Brain microvascular endothelial cell (primary cell): ENCODE results near the gene TRIM65.

Experiments used
- DNase-seq: peaks from one replicate; pipeline ENCODE4 v3.0.0-alpha.2; 2020
- H3K27ac ChIP-seq: fragments of 250-450 bp; sonication (Bioruptor Pico); 2 replicates; pipeline ENCODE4 v1.5.1; 2020; ENCODE audit warnings: mild to moderate bottlenecking, moderate library complexity
- H3K27me3 ChIP-seq: fragments of 250-450 bp; sonication (Bioruptor Pico); replicated peaks from 2 replicates; pipeline ENCODE4 v1.5.1; 2020; ENCODE audit warnings: mild to moderate bottlenecking
- H3K36me3 ChIP-seq: fragments of 250-450 bp; sonication (Bioruptor Pico); replicated peaks from 2 replicates; pipeline ENCODE4 v1.5.1; 2020; ENCODE audit warnings: mild to moderate bottlenecking
- H3K4me3 ChIP-seq: 2 replicates; pipeline ENCODE4 v1.5.1; 2011; ENCODE audit warnings: low read depth, mild to moderate bottlenecking, control low read depth, low read length, moderate library complexity
- in situ Hi-C: cut with HindIII; loops from 2 replicates; pipeline ENCODE4 v1.10.0; 2017; ENCODE audit warnings: low sequenced_read_pairs, low pct_ligation_motif_present
- TF ChIP-seq, protein P1 (sequence below): IDR thresholded peaks from 2 replicates; pipeline ENCODE4 v1.5.1; 2011; ENCODE audit warnings: low read depth, mild to moderate bottlenecking, moderate library complexity, low read length, control low read depth, inconsistent platforms; ENCODE audit errors: missing control alignments

TRIM65 gene

DNA sequence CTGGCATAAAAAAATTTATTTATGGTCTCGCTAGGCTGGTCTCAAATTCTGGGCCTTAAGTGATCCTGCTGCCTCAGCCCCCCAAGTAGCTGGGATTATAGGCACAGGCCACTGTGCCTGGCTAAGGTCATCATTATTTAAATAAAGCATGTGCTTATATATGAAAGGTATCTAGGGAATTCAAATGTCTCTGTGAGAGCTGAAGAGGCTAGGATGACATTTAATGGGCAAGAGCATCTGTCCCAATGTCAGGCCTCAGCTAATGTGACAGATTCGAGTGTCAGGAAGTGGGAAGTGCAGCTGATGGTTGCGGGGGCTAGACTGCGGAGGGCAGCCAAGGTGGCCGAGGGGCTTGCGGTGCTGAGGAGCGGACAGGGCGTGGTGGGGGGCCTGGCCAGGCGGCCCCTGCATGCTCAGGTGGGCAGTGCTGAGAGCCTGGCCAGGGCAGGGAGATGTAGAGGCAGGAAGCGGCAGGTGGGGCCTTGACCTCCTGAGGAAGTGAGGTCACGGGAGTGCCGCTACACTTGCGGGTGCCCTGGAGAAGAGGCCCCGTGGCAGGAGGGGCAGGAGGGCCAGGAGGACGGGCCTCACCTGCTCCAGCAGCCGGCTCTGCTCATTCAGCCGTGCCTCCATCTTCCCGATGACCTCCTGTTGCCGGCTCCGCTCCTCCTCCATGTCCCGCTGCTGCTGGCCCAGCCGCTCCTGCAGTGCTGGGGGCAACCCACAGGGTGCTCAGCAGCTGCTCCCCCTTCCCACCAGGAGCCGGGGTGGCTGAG, 20.6 kb upstream of the TRIM65 start:
- Histone ChIP-seq H3K27me3 (no peaks in the 10 kb centered on the region), H3K27ac (no peak overlapping the region), H3K36me3 (no peaks in the 10 kb centered on the region), H3K4me3 (no peak overlapping the region)
- TF ChIP-seq, protein P1, sequence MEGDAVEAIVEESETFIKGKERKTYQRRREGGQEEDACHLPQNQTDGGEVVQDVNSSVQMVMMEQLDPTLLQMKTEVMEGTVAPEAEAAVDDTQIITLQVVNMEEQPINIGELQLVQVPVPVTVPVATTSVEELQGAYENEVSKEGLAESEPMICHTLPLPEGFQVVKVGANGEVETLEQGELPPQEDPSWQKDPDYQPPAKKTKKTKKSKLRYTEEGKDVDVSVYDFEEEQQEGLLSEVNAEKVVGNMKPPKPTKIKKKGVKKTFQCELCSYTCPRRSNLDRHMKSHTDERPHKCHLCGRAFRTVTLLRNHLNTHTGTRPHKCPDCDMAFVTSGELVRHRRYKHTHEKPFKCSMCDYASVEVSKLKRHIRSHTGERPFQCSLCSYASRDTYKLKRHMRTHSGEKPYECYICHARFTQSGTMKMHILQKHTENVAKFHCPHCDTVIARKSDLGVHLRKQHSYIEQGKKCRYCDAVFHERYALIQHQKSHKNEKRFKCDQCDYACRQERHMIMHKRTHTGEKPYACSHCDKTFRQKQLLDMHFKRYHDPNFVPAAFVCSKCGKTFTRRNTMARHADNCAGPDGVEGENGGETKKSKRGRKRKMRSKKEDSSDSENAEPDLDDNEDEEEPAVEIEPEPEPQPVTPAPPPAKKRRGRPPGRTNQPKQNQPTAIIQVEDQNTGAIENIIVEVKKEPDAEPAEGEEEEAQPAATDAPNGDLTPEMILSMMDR = no peak
- in situ Hi-C loops = no loop called here
- no peak for DNase-seq

DNA sequence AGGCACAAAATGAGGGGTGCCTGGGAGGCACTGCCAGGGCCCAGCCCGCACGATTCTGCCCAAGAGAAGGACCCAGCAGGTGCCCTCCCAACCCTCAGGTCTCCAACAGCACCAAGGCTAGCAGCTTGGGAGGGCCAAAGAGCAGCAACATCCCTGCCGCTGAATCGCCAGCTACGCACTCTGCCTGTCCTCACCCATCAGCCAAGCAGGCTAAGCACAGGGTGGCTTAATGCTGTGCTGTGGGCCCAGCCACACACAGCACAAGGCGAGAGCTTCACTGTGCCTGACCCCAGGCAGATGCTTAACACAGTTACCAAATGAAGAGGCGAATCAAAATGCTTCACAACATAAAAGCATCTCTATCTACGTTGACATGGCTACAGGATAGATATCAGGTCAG, 18.5 kb upstream of the TRIM65 start:
- Histone ChIP-seq H3K27ac (no peak overlapping the region), H3K4me3 (no peak overlapping the region), H3K27me3 (no peaks in the 10 kb centered on the region), H3K36me3 (no peaks in the 10 kb centered on the region)
- DNase-seq = no peak
- in situ Hi-C loops = no loop called here
- TF ChIP-seq, protein P1 = no peak

DNA sequence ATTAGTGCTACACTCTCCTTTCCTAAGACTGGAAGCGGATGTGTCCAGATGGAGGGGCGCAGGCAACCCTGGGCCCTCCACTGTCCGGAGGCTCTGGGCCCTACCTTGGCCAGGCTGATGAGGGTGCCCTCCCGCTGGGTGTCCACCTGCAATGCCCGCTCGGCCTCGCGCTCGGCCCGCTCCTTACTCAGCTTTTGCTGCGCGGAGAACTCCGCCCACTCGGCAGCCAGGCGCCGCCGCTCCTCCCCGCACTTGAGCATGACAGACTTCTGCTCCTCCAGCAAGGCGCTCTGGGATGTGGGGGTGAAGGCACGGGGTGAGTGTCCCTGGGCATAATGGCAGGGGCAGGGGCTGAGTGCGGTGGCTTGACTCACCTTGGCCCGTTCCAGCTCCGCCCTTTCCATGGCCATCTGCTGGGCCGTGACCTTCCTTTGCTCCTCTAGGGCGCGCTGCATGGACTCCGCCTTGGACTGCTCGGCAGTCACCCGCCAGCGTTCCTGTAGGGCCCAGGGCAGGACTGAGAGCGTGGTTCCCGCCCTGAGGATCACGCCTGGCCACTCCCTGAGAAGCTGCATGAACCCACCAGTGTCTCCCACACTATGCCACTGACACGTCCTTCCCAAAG, 18.0 kb upstream of the TRIM65 start:
- TF ChIP-seq, protein P1 = no peak
- in situ Hi-C loops = no loop called here
- Histone ChIP-seq H3K4me3 (no peak overlapping the region), H3K36me3 (no peaks in the 10 kb centered on the region), H3K27ac (no peak overlapping the region), H3K27me3 (no peaks in the 10 kb centered on the region)
- no peak for DNase-seq

DNA sequence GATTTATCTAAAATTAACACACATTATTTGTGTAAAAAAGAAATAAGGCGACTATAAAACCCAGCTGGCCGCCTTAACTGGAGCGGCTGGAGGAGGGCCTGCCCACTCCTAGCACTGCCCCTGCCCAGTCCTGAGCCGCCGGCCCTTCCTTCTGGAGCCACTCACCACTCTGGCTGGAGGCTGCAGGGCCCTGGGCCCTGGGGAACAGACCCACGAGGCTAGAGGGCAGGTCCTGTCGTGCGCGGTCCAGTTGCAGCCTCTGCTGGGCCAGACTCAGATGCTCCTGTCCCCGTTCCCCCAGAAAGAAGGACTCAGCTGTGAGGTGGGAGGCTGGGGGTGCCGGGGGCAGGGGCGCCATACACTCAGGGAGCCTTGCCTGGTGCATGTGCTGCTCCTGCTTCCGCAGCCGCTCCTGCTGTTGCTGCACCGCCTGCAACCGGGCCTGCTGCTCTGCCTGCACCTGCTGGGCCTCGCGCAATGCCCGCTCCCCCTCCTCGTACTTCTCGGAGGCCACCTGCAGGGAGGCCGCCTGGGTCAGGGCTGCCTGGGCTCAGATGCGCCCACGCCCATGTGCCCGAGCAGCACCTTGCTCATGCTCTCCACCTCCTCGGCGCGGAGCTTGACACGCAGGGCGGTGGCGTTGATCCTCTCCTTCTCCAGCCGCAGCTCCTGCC, 16.9 kb upstream of the TRIM65 start:
- Histone ChIP-seq H3K4me3 (no peak overlapping the region), H3K27ac (no peak overlapping the region), H3K27me3 (no peaks in the 10 kb centered on the region), H3K36me3 (no peaks in the 10 kb centered on the region)
- no peak for DNase-seq
- in situ Hi-C loops = no loop called here
- TF ChIP-seq, protein P1 = no peak

DNA sequence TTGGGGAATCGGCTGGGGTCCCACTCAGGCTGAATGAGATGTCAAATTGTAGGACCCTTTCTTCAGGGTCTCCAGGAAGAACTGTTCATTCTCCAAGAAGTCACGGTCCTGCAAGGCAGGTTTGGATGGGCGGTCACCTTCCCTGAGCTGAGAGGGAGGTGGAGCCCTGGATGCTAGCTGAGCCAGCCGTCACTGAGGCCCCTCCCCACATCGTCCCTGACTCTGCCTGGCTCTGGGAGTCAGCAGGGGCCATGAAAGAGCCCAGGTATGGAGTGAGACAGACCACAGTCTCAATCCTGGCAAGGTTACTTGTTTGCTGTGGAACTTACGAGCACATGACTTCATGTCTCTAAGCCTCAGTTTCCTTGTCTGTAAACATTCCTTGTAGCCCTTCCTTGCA, 13.9 kb upstream of the TRIM65 start:
- in situ Hi-C loops = no loop called here
- no peak overlapping the region for H3K27ac ChIP-seq
- TF ChIP-seq, protein P1 = no peak

More for the DNA sequence above, 13.9 kb upstream of the TRIM65 start:
- no peaks in the 10 kb centered on the region for H3K36me3 ChIP-seq
- no peak overlapping the region for H3K4me3 ChIP-seq
- H3K27me3 ChIP-seq = no peaks in the 10 kb centered on the region
- no peak for DNase-seq
